ENCODE results near the gene FAM131A. TPM values are rescaled to one million over a fixed set of nuclear protein-coding genes. Genes with fewer than 3 reads are reported as not detected.

The FAM131A gene
- total and polyA plus RNA-seq, 10 donors: 6.5 to 24.6 (median 14.3) TPM

GRCh38 chr3:184361932-184362667 lies 24.7 kb downstream of the FAM131A start:
- TF ChIP-seq CTCF (IDR thresholded peaks at IDR 0.05 in 8 of 11, conservative IDR thresholded peaks at IDR 0.05 in 3 of 11) (no peak), POLR2AphosphoS5 (IDR thresholded peaks at IDR 0.05) (peak in 2 of 3 donors; percentile 13 to 15), POLR2A (IDR thresholded peaks at IDR 0.05) (no peak)
- WGBS, 5 donors: 0 to 1% (median 0%) methylated on average over 25 to 38 of the region's 38 CpGs
- intact Hi-C loops (cut with DNase I; ENCODE audit: low total_unique reads): no loop called here
- Histone ChIP-seq H3K4me3 (peak overlapping the region; percentile 82 to 98 (median 90)), H3K9me3 (no peaks in the 10 kb centered on the region), H3K27me3 (replicated peaks in 1 of 7) (no peaks in the 10 kb centered on the region), H3K4me1 (peaks cover 11 to 62% (median 31%) of the 10 kb centered on the region in 6 donors), H3K36me3 (peaks cover 0 to 35% (median 9%) of the 10 kb centered on the region in 6 donors), H3K27ac (peak overlapping the region; percentile 93 to 98 (median 97))
- DNase-seq: peak; percentile 92

GRCh38 chr3:184362668-184363546 lies 25.5 kb downstream of the FAM131A start:
- Histone ChIP-seq H3K27ac (peak overlapping the region; percentile 93 to 98 (median 97)), H3K4me3 (peak overlapping the region; percentile 82 to 98 (median 90)), H3K4me1 (peaks cover 11 to 62% (median 31%) of the 10 kb centered on the region in 6 donors), H3K36me3 (peaks cover 0 to 36% (median 12%) of the 10 kb centered on the region in 6 donors), H3K27me3 (replicated peaks in 1 of 7) (no peaks in the 10 kb centered on the region), H3K9me3 (no peaks in the 10 kb centered on the region)
- intact Hi-C loops (cut with DNase I; ENCODE audit: low total_unique reads): no loop called here
- WGBS, 5 donors: 0 to 1% (median 1%) methylated on average over 53 to 68 of the region's 68 CpGs
- DNase-seq: peak; percentile 98
- peak in 1 of 3 donors; percentile 53 for TF ChIP-seq POLR2A (IDR thresholded peaks at IDR 0.05)
- peak; percentile 18 to 78 (median 64) for TF ChIP-seq CTCF (IDR thresholded peaks at IDR 0.05 in 8 of 11, conservative IDR thresholded peaks at IDR 0.05 in 3 of 11)
- peak; percentile 92 to 95 (median 92) for TF ChIP-seq POLR2AphosphoS5 (IDR thresholded peaks at IDR 0.05)

- Histone ChIP-seq H3K27me3 (replicated peaks in 1 of 7) (no peaks in the 10 kb centered on the region), H3K4me1 (peaks cover 13 to 65% (median 25%) of the 10 kb centered on the region in 6 donors), H3K36me3 (peaks cover 3 to 65% (median 24%) of the 10 kb centered on the region in 6 donors), H3K27ac (no peak overlapping the region), H3K9me3 (no peaks in the 10 kb centered on the region), H3K4me3 (no peak overlapping the region)
- DNase-seq: no peak
- TF ChIP-seq POLR2A (IDR thresholded peaks at IDR 0.05) (no peak), POLR2AphosphoS5 (IDR thresholded peaks at IDR 0.05) (no peak), CTCF (IDR thresholded peaks at IDR 0.05 in 8 of 11, conservative IDR thresholded peaks at IDR 0.05 in 3 of 11) (no peak)
- WGBS, 5 donors: 75 to 97% (median 85%) methylated on average over 5 of the region's 5 CpGs
- intact Hi-C loops (cut with DNase I; ENCODE audit: low total_unique reads): no loop called here
These were observed 29.4 kb downstream of the FAM131A start for GRCh38 chr3:184366619-184367289.
